ENCODE measurements around the gene FHL3.

The FHL3 gene

GRCh38 chr1:38012363-38013226 is 7.3 kb upstream of the FHL3 start, which contains the start of gene UTP11:
UTP11 (plus strand) TSS chr1:38012734; CDS start chr1:38012803, 69 bp downstream.
- DNase-seq: peak; percentile 97

GRCh38 chr1:38009841-38010180 is 4.5 kb upstream of the FHL3 start:
- DNase-seq: no peak

- DNase-seq: no peak
Measured at GRCh38 chr1:38009088-38009840, 4.0 kb upstream of the FHL3 start.

GRCh38 chr1:38006008-38006828 is 904 bp upstream of the FHL3 start:
- no peak for DNase-seq

GRCh38 chr1:38004284-38005108 is 818 bp downstream of the FHL3 start:
- DNase-seq: no peak

- no peak for DNase-seq
Measured at GRCh38 chr1:38003261-38004250, 1.8 kb downstream of the FHL3 start.

- DNase-seq: no peak
Measured at GRCh38 chr1:38000529-38001455, 4.5 kb downstream of the FHL3 start.

- DNase-seq: no peak
Measured at GRCh38 chr1:38000233-38000528, 5.1 kb downstream of the FHL3 start.

- DNase-seq: no peak
Measured at GRCh38 chr1:37999430-38000232, 5.7 kb downstream of the FHL3 start.

- no peak for DNase-seq
Measured at GRCh38 chr1:37998913-37999429, 6.3 kb downstream of the FHL3 start.

GRCh38 chr1:37998089-37998808 is 7.1 kb downstream of the FHL3 start:
- DNase-seq: no peak

GRCh38 chr1:37997256-37998088 is 7.8 kb downstream of the FHL3 start:
- no peak for DNase-seq

- peak; percentile 90 for DNase-seq
Measured at GRCh38 chr1:37995751-37996345, 9.5 kb downstream of the FHL3 start.

GRCh38 chr1:37994886-37995566 is 10.3 kb downstream of the FHL3 start:
- DNase-seq: no peak

GRCh38 chr1:37989361-37989930 is 15.9 kb downstream of the FHL3 start:
- DNase-seq: no peak

- DNase-seq: no peak
Measured at GRCh38 chr1:37987679-37988078, 17.6 kb downstream of the FHL3 start.

All from DMS79 (cell line).